ENCODE results near the gene PRRC2C.
"Not testable (repeated sequence)": the region's sequence is repeated elsewhere in the genome, so short reads cannot be mapped to it uniquely, and the experiment has no call there.

The PRRC2C gene

GRCh38 chr1:171590022-171590421, 104.7 kb downstream of the PRRC2C start:
- no peak for DNase-seq

GRCh38 chr1:171595324-171595723, 110.0 kb downstream of the PRRC2C start:
- no peak for DNase-seq

GRCh38 chr1:171596119-171596518, 110.8 kb downstream of the PRRC2C start:
- no peak for DNase-seq

- DNase-seq = no peak
Measured at GRCh38 chr1:171596705-171597104, 111.4 kb downstream of the PRRC2C start.

- DNase-seq = no peak
Measured at GRCh38 chr1:171597203-171597602, 111.9 kb downstream of the PRRC2C start.

- not testable (repeated sequence) for DNase-seq
Measured at GRCh38 chr1:171600310-171600709, 115.0 kb downstream of the PRRC2C start.

GRCh38 chr1:171600862-171601261, 115.5 kb downstream of the PRRC2C start:
- DNase-seq = no peak

GRCh38 chr1:171603042-171603441, 117.7 kb downstream of the PRRC2C start:
- not testable (repeated sequence) for DNase-seq

GRCh38 chr1:171606402-171606941, 121.1 kb downstream of the PRRC2C start:
- no peak for DNase-seq

- DNase-seq = no peak
Measured at GRCh38 chr1:171610385-171610784, 125.1 kb downstream of the PRRC2C start.

- DNase-seq = no peak
Measured at GRCh38 chr1:171611306-171611705, 126.0 kb downstream of the PRRC2C start.

GRCh38 chr1:171613282-171613681, 128.0 kb downstream of the PRRC2C start:
- no peak for DNase-seq

- DNase-seq = not testable (repeated sequence)
Measured at GRCh38 chr1:171615122-171615906, 130.0 kb downstream of the PRRC2C start.

GRCh38 chr1:171616586-171616985, 131.3 kb downstream of the PRRC2C start:
- no peak for DNase-seq

- DNase-seq = no peak
Measured at GRCh38 chr1:171622152-171622462, 136.8 kb downstream of the PRRC2C start, which contains the start of gene MYOCOS. Gene MYOCOS, plus strand, starts transcription at chr1:171622243. Its CDS starts 1,641 bp downstream, at chr1:171623884.

- DNase-seq = no peak
Measured at GRCh38 chr1:171623651-171624331, 138.5 kb downstream of the PRRC2C start.

- DNase-seq = peak in 1 of 2 experiments; percentile 8
Measured at GRCh38 chr1:171625225-171625624, 139.9 kb downstream of the PRRC2C start.

- DNase-seq = no peak
Measured at GRCh38 chr1:171627020-171627419, 141.7 kb downstream of the PRRC2C start.

- DNase-seq = no peak
Measured at GRCh38 chr1:171628225-171628624, 142.9 kb downstream of the PRRC2C start.

GRCh38 chr1:171635661-171636060, 150.3 kb downstream of the PRRC2C start:
- no peak for DNase-seq

- no peak for DNase-seq
Measured at GRCh38 chr1:171636141-171636540, 150.8 kb downstream of the PRRC2C start.

- DNase-seq = no peak
Measured at GRCh38 chr1:171637928-171638576, 152.7 kb downstream of the PRRC2C start.

- no peak for DNase-seq
Measured at GRCh38 chr1:171640225-171640624, 154.9 kb downstream of the PRRC2C start.

All from NCI-H524 (cell line).